Gastrocnemius medialis (tissue), 4 donors: ENCODE data around the gene RFX5.

Experiments used
- POLR2A ChIP-seq, 2 donors: fragments of 450-650 bp; IDR thresholded peaks; one replicate each; pipeline ENCODE4 v1.6.1; 2017; ENCODE audit warnings: antibody characterized with exemption in 2 of 2, mild to moderate bottlenecking in 2 of 2, moderate library complexity in 2 of 2
- TF ChIP-seq, protein P1 (sequence below), 5 experiments: fragments of 450-650 bp in 3 of 5; fragments of 200-600 bp in 2 of 5; sonication (generic) in 2 of 5; IDR thresholded peaks in 4 of 5; conservative IDR thresholded peaks in 1 of 5; 1 replicate in 4 of 5; 2 replicates in 1 of 5; pipeline ENCODE4 v1.5.1; 2016 to 2019; ENCODE audit warnings: antibody characterized with exemption in 5 of 5, mild to moderate bottlenecking in 3 of 5, moderate library complexity in 3 of 5

DNA sequence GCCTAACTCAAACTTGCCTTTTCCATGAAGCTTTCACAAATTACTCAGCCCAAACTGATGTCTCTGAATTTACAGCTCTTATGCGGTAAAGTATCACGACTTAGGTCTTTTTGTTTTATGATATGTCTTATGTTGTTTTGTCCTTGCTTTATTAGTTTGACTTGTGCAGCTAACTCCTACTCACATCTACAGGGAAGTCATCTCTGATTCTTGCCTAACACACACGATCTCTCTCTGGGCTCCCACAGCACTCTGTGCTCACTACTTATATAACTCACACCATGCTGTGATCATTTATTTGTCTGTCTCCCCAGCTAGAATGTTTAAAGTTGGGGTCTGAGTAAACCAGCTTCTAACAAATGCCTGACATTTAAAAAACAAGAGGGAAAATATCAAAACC, 10.5 kb downstream of the RFX5 start:
- TF ChIP-seq, protein P1, sequence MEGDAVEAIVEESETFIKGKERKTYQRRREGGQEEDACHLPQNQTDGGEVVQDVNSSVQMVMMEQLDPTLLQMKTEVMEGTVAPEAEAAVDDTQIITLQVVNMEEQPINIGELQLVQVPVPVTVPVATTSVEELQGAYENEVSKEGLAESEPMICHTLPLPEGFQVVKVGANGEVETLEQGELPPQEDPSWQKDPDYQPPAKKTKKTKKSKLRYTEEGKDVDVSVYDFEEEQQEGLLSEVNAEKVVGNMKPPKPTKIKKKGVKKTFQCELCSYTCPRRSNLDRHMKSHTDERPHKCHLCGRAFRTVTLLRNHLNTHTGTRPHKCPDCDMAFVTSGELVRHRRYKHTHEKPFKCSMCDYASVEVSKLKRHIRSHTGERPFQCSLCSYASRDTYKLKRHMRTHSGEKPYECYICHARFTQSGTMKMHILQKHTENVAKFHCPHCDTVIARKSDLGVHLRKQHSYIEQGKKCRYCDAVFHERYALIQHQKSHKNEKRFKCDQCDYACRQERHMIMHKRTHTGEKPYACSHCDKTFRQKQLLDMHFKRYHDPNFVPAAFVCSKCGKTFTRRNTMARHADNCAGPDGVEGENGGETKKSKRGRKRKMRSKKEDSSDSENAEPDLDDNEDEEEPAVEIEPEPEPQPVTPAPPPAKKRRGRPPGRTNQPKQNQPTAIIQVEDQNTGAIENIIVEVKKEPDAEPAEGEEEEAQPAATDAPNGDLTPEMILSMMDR (IDR thresholded peaks at IDR 0.05 in 4 of 5, conservative IDR thresholded peaks at IDR 0.05 in 1 of 5), result no peak
- no peak for TF ChIP-seq POLR2A (IDR thresholded peaks at IDR 0.05)
